WTC11 (cell line): ENCODE measurements around the gene CD84. TPM values are rescaled to one million over a fixed set of nuclear protein-coding genes. Genes with fewer than 3 reads are reported as not detected.

ENCODE experiments used
- ATAC-seq: fragments of 200-7000 bp; cut with Tn5 transposase; 2 replicates; pipeline ENCODE4 v1.10.0; 2021; ENCODE audit warnings: mild to moderate bottlenecking, moderate library complexity
- CTCF ChIA-PET: fragments of 300-600 bp; sonication (Branson Sonifier 250); formaldehyde crosslinking; loops from one replicate; lab custom pipeline; 2021; ENCODE audit warnings: antibody characterized with exemption; lab: Charles Lee
- POLR2A ChIA-PET: fragments of 350-600 bp; sonication (Branson Sonifier 250); formaldehyde crosslinking; loops from one replicate; lab custom pipeline; 2021; ENCODE audit warnings: antibody characterized with exemption; lab: Charles Lee
- DNase-seq: peaks from one replicate; pipeline ENCODE4 v3.0.0; 2021; ENCODE audit warnings: low spot score
- H3K27ac Mint-ChIP-seq: 2 replicates; pipeline ENCODE4 v1.8.0; 2021; ENCODE audit warnings: mixed read lengths
- H3K27me3 Mint-ChIP-seq: 2 replicates; pipeline ENCODE4 v1.8.0; 2021; ENCODE audit warnings: low read depth, mild to moderate bottlenecking, moderate library complexity, mixed read lengths
- H3K36me3 Mint-ChIP-seq: 2 replicates; pipeline ENCODE4 v1.8.0; 2021; ENCODE audit warnings: mixed read lengths
- H3K4me1 Mint-ChIP-seq: 2 replicates; pipeline ENCODE4 v1.8.0; 2022; ENCODE audit warnings: mixed read lengths
- H3K4me3 Mint-ChIP-seq: 2 replicates; pipeline ENCODE4 v1.8.0; 2021; ENCODE audit warnings: mild to moderate bottlenecking, moderate library complexity, mixed read lengths
- H3K9me3 Mint-ChIP-seq: 2 replicates; pipeline ENCODE4 v1.8.0; 2021; ENCODE audit warnings: mixed read lengths
- ATF3 ChIP-seq: sonication (generic); formaldehyde crosslinking; conservative IDR thresholded peaks from 2 replicates; pipeline ENCODE4 v1.8.1; 2022; ENCODE audit warnings: mild to moderate bottlenecking, missing genetic modification reagents
- EMX1 ChIP-seq: fragments of 250-450 bp; sonication (Bioruptor Pico); IDR thresholded peaks from 2 replicates; pipeline ENCODE4 v1.8.0; 2021; ENCODE audit warnings: mild to moderate bottlenecking
- ERG ChIP-seq: fragments of 250-450 bp; sonication (Bioruptor Pico); IDR thresholded peaks from 2 replicates; pipeline ENCODE4 v1.8.0; 2021; ENCODE audit warnings: mild to moderate bottlenecking
- ESRRA ChIP-seq: sonication (generic); formaldehyde crosslinking; IDR thresholded peaks from 2 replicates; pipeline ENCODE4 v1.8.1; 2022; ENCODE audit warnings: mild to moderate bottlenecking, missing genetic modification reagents, borderline replicate concordance
- FOXJ3 ChIP-seq: sonication (generic); formaldehyde crosslinking; IDR thresholded peaks from 2 replicates; pipeline ENCODE4 v1.9.0; 2021; ENCODE audit warnings: missing genetic modification reagents, mild to moderate bottlenecking, borderline replicate concordance
- IRF2 ChIP-seq: sonication (generic); formaldehyde crosslinking; IDR thresholded peaks from 2 replicates; pipeline ENCODE4 v1.8.0; 2022; ENCODE audit warnings: low read depth, missing genetic modification reagents, borderline replicate concordance
- KAT7 ChIP-seq: sonication (generic); formaldehyde crosslinking; IDR thresholded peaks from 2 replicates; pipeline ENCODE4 v1.8.1; 2023; ENCODE audit warnings: missing genetic modification reagents, mild to moderate bottlenecking, borderline replicate concordance
- NFE2L1 ChIP-seq: sonication (generic); formaldehyde crosslinking; IDR thresholded peaks from 2 replicates; pipeline ENCODE4 v1.8.1; 2023; ENCODE audit warnings: missing genetic modification reagents
- NFYB ChIP-seq: sonication (generic); formaldehyde crosslinking; conservative IDR thresholded peaks from 2 replicates; pipeline ENCODE4 v1.8.0; 2022; ENCODE audit warnings: low read depth, missing genetic modification reagents
- NR3C1 ChIP-seq: sonication (generic); formaldehyde crosslinking; conservative IDR thresholded peaks from 2 replicates; pipeline ENCODE4 v1.8.1; 2023; ENCODE audit warnings: low read depth, mild to moderate bottlenecking, missing genetic modification reagents
- ZBTB21 ChIP-seq: sonication (generic); formaldehyde crosslinking; IDR thresholded peaks from 2 replicates; pipeline ENCODE4 v1.8.1; 2023; ENCODE audit warnings: mild to moderate bottlenecking, missing genetic modification reagents, borderline replicate concordance
- ZNF138 ChIP-seq: sonication (generic); formaldehyde crosslinking; conservative IDR thresholded peaks from 2 replicates; pipeline ENCODE4 v1.8.1; 2022; ENCODE audit warnings: mild to moderate bottlenecking, moderate library complexity, missing genetic modification reagents
- ZNF532 ChIP-seq: fragments of 250-450 bp; sonication (Bioruptor Pico); IDR thresholded peaks from 2 replicates; pipeline ENCODE4 v1.9.0; 2021; ENCODE audit warnings: mild to moderate bottlenecking, borderline replicate concordance
- total RNA-seq: library from RNA; stranded (reverse); gene quantifications from 3 replicates; pipeline ENCODE4 v1.2.3, GENCODE V29; 2021
- TF ChIP-seq, protein P1 (sequence below): sonication (generic); formaldehyde crosslinking; IDR thresholded peaks from 2 replicates; pipeline ENCODE4 v1.8.0; 2023; ENCODE audit warnings: mild to moderate bottlenecking, missing genetic modification reagents
- TF ChIP-seq, protein P2 (sequence below): fragments of 200-600 bp; IDR thresholded peaks from 2 replicates; pipeline ENCODE4 v1.8.0; 2022; ENCODE audit warnings: antibody characterized with exemption

Gene CD84
- total RNA-seq, 1 experiment from 2014 or later = 0.17 TPM

GRCh38 chr1:160625725-160626498 lies 46.6 kb upstream of the CD84 start (continued):
- TF ChIP-seq ZNF532 (CRISPR knock-in tag) = no peak
- no peak for TF ChIP-seq NR3C1

- Mint-ChIP-seq H3K4me1 (peaks cover 3% of the 10 kb centered on the region; the same call in 1 of the 2 replicates), H3K27ac (no peak overlapping the region), H3K36me3 (no peaks in the 10 kb centered on the region), H3K27me3 (no peaks in the 10 kb centered on the region; the same call in 1 of the 2 replicates), H3K9me3 (peaks cover 8% of the 10 kb centered on the region), H3K4me3 (no peak overlapping the region)
- ATAC-seq = no peak
- no peak for DNase-seq
- ChIA-PET POLR2A (no interaction called here), CTCF (no interaction called here)
- TF ChIP-seq ERG (CRISPR knock-in tag) = no peak
- no peak for TF ChIP-seq EMX1 (CRISPR knock-in tag)
- no peak for TF ChIP-seq ESRRA (CRISPR knock-in tag)
- TF ChIP-seq NFYB (CRISPR knock-in tag) = no peak
- TF ChIP-seq ZNF532 (CRISPR knock-in tag) = no peak
- no peak for TF ChIP-seq NFE2L1
- TF ChIP-seq, protein P1, sequence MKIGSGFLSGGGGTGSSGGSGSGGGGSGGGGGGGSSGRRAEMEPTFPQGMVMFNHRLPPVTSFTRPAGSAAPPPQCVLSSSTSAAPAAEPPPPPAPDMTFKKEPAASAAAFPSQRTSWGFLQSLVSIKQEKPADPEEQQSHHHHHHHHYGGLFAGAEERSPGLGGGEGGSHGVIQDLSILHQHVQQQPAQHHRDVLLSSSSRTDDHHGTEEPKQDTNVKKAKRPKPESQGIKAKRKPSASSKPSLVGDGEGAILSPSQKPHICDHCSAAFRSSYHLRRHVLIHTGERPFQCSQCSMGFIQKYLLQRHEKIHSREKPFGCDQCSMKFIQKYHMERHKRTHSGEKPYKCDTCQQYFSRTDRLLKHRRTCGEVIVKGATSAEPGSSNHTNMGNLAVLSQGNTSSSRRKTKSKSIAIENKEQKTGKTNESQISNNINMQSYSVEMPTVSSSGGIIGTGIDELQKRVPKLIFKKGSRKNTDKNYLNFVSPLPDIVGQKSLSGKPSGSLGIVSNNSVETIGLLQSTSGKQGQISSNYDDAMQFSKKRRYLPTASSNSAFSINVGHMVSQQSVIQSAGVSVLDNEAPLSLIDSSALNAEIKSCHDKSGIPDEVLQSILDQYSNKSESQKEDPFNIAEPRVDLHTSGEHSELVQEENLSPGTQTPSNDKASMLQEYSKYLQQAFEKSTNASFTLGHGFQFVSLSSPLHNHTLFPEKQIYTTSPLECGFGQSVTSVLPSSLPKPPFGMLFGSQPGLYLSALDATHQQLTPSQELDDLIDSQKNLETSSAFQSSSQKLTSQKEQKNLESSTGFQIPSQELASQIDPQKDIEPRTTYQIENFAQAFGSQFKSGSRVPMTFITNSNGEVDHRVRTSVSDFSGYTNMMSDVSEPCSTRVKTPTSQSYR (CRISPR knock-in tag) = no peak
- TF ChIP-seq ZNF138 = no peak
- no peak for TF ChIP-seq ATF3 (CRISPR knock-in tag)
- TF ChIP-seq, protein P2, sequence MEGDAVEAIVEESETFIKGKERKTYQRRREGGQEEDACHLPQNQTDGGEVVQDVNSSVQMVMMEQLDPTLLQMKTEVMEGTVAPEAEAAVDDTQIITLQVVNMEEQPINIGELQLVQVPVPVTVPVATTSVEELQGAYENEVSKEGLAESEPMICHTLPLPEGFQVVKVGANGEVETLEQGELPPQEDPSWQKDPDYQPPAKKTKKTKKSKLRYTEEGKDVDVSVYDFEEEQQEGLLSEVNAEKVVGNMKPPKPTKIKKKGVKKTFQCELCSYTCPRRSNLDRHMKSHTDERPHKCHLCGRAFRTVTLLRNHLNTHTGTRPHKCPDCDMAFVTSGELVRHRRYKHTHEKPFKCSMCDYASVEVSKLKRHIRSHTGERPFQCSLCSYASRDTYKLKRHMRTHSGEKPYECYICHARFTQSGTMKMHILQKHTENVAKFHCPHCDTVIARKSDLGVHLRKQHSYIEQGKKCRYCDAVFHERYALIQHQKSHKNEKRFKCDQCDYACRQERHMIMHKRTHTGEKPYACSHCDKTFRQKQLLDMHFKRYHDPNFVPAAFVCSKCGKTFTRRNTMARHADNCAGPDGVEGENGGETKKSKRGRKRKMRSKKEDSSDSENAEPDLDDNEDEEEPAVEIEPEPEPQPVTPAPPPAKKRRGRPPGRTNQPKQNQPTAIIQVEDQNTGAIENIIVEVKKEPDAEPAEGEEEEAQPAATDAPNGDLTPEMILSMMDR = no peak
- TF ChIP-seq FOXJ3 (CRISPR knock-in tag) = no peak
- no peak for TF ChIP-seq KAT7 (CRISPR knock-in tag)
- TF ChIP-seq ZBTB21 = no peak
- no peak for TF ChIP-seq IRF2 (CRISPR knock-in tag)
- TF ChIP-seq, all 79 proteins: peak for 0
Measured at GRCh38 chr1:160625321-160625720, 46.0 kb upstream of the CD84 start.
